T-helper 1 cell treated with Interleukin-12 subunit alpha and Interleukin-12 subunit beta and Interleukin-4 antibody, amounts not matched to agents 30 ng/mL and 1 ng/mL, for 36 hours (primary cell): Measurements from ENCODE around the gene CDSN. TPM values are rescaled to one million over a fixed set of nuclear protein-coding genes. Genes with fewer than 3 reads are reported as not detected.

Source experiments
- intact Hi-C: fragments of 100-400 bp; cut with micrococcal nuclease; formaldehyde crosslinking; loops from one replicate; pipeline ENCODE4 v1.15.1; 2024
- total RNA-seq: library from RNA; stranded (reverse); gene quantifications from 2 replicates; pipeline ENCODE4 v1.2.3, GENCODE V29; 2022

Gene CDSN
- total RNA-seq, 1 donor from 2014 or later = not detected

GRCh38 chr6:31149827-31150447, 29.7 kb upstream of the CDSN start:
- intact Hi-C loops = loop anchor here (10.0 kb wide), 1 partner anchor 825 kb away; the partner anchor contains the start of gene DXO

- intact Hi-C loops = no loop called here
These were observed 25.1 kb upstream of the CDSN start for GRCh38 chr6:31145386-31145785.

GRCh38 chr6:31144970-31145340, 24.7 kb upstream of the CDSN start:
- intact Hi-C loops = no loop called here

GRCh38 chr6:31144296-31144969, 24.2 kb upstream of the CDSN start:
- intact Hi-C loops = no loop called here

- intact Hi-C loops = no loop called here
These were observed 22.9 kb upstream of the CDSN start for GRCh38 chr6:31143148-31143547.

DNA sequence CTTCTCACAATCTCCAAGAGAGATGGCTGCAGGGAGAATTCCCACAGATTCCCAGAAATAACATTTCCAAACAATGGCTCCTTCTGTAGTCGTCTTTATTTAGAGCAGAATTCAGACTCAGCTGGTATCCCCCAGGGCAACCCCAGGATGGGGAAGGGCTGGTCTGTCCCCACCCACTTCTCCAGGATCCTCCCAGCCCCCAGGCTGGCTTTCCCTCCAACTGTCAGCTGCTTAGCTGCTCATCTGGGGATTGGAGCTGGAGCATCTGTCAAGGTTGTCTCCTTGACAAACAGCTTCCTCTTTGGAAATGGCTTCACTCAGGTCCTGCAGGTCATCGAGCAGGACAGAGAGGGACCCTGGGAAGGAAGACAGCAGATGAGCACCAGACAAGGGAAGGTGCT, 22.1 kb upstream of the CDSN start:
- intact Hi-C loops = no loop called here

GRCh38 chr6:31140643-31141042, 20.4 kb upstream of the CDSN start:
- intact Hi-C loops = no loop called here

GRCh38 chr6:31139599-31139998, 19.4 kb upstream of the CDSN start:
- intact Hi-C loops = no loop called here

GRCh38 chr6:31138982-31139381, 18.7 kb upstream of the CDSN start, which contains the start of gene PSORS1C2:
TSS of gene PSORS1C2 (minus strand) at chr6:31139066. CDS start at chr6:31139026, 40 bp downstream.
- intact Hi-C loops = no loop called here

DNA sequence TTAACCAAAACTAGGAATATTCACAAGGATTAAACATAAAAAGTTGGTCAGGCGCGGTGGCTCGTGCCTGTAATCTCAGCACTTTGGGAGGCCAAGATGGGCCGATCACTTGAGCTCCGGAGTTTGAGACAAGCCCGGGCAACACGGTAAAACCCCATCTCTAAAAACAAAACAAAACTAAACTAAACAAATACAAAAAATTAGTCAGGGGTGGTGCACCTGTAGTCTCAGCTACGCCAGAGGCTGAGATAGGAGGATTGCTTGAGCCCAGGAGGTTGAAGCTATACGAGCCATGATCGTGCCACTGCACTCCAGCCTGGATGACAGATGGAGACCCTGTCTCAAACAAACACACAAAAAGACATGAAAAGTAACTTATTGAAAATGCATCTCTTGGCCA, 15.5 kb upstream of the CDSN start:
- intact Hi-C loops = no loop called here

DNA sequence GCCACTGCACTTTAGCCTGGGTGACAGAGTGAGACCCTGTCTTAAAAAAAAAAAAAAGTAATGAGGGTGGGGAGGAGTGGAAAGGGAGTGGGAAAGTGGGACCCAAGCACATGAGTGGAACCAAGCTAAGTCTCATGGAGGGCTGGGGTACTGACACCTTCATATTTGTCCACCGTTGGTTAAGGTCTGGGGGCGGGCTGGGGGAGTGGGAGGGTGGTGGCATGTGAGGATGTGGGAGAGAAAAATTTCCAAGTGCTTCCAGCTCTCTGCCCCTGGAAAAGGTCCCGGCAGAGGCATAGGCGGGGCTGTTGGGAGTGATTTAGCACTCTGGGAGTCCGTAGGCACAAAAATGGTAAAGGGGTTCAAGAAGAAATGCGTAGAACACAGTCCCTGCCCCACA, 12.6 kb upstream of the CDSN start:
- intact Hi-C loops = no loop called here

DNA sequence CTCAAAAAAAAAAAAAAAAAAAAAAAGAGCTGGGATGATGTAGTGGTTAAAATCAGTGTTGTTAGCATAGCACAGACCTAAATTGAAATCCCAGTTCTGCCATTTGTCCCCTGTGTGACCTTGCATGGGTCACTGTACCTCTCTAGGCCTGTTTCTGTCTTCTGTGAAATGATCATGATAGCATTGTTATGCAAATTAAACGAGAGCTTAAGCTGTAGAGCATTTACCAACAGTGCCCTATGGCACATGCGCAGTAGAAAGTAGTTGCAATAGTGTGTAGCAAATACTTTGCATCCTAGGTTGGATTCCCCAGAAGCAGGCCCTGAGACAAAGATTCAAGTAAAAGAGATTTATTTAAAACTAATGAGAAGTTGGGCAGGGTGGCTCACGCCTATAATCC, 11.3 kb upstream of the CDSN start:
- intact Hi-C loops = no loop called here

DNA sequence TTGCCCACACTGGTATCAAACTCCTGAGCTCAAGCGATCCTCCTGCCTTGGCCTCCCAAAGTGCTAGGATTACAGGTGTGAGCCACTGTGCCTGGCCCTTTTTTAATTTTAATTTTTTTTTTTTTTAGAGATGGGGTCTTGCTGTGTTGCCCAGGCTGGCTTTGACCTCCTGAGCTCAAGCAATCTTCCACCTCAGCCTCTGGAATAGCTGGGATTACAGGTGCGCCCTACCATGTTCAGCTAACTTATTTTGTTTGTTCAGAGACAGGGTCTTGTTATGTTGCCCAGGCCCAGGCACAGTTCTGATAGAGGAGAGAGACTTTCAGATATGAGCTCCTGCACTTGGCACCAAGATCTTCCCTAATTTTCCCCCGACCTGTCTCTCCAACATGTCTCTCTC, 10.5 kb upstream of the CDSN start:
- intact Hi-C loops = no loop called here

GRCh38 chr6:31129130-31129529, 8.9 kb upstream of the CDSN start:
- intact Hi-C loops = loop anchor here (2.0 kb wide), 1 partner anchor 64 kb away; no protein-coding TSS in a partner anchor

DNA sequence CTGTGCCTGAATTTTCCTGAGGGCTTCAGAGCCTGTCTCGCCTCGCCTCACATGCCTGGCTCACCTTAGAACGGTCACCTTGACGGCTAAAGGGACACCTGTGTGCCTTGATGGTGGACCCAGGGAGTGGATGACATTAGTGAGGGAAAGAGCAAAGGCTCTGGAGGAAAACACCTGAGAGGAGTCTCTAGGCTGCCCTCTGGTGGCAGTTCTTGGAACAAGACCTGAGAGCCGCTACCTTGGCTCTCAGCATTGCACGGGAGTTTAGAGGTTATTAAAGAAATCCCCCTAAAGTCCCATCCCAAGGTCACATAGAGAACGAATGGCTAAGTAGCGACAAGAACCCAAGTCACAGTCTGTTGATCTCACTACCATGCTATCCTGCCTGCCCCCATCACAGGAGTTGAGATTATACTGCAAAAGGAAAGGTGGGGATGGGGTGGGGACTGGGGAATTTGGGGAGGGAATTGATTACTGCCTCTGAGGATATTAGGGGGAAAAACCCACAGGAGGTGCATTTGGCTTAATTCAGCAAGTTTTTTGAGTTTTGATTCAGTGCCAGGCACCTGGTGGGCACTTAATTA, 7.9 kb upstream of the CDSN start:
- intact Hi-C loops = loop anchor here (1.0 to 2.0 kb wide), 2 partner anchors 65 to 213 kb away; no protein-coding TSS in a partner anchor

DNA sequence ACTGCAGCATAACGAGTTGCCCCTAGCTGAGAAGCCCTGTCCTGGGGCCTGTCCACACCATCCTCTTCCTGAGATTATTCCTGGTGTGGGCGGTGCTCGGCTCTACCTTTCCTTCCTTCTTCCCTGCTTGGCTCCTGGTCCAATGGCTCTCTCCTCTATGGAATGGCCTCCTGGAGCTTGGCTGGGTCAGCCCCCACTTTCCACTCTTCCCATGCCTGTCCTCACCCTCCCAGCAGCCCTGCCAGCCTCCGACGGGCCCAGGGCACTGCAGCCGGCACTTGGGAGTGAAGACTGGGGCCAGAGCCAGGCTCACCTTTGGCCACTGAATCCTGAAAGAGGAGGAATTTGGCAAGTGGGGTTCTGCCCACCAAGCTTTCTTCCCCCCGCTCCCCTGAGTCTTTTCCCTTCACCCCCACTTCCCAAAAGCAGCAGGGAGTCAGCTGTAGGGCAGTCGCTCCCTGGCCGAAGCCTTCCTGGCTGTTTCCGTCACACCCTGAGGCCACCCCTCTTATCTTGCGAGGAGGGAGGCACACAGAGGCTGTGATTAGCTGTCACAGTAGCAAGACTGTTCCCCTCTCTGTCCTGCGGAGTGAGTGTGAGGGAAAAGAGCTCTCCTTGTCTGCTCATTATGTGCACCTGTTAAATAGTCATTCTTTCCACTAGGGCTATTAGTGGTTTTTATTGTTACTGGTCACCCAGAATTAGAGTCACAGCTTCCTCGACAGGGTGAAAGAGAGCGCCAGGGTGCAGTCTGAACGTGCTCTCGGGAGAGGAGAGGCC, 6.3 kb upstream of the CDSN start:
- intact Hi-C loops = no loop called here

GRCh38 chr6:31125586-31126363, 5.5 kb upstream of the CDSN start:
- intact Hi-C loops = no loop called here

- intact Hi-C loops = no loop called here
These were observed 4.9 kb upstream of the CDSN start for GRCh38 chr6:31125162-31125561.

GRCh38 chr6:31122791-31123706, 2.8 kb upstream of the CDSN start:
- intact Hi-C loops = no loop called here
